HL-60 (cell line): Measurements from ENCODE around the gene ANO2.

ENCODE experiments used
- CTCF ChIP-seq: IDR thresholded peaks from one replicate; pipeline ENCODE4 v1.5.1; 2011; ENCODE audit warnings: low read length, control low read depth, inconsistent platforms; ENCODE audit not compliant: insufficient read depth
- GABPA ChIP-seq: IDR thresholded peaks from 2 replicates; pipeline ENCODE4 v1.6.1; 2012; ENCODE audit warnings: low read depth
- POLR2AphosphoS5 ChIP-seq: IDR thresholded peaks from 2 replicates; pipeline ENCODE4 v1.6.1; 2012; ENCODE audit warnings: low read depth
- REST ChIP-seq: IDR thresholded peaks from 2 replicates; pipeline ENCODE4 v1.6.1; 2012; ENCODE audit warnings: low read depth; ENCODE audit not compliant: insufficient replicate concordance

DNA sequence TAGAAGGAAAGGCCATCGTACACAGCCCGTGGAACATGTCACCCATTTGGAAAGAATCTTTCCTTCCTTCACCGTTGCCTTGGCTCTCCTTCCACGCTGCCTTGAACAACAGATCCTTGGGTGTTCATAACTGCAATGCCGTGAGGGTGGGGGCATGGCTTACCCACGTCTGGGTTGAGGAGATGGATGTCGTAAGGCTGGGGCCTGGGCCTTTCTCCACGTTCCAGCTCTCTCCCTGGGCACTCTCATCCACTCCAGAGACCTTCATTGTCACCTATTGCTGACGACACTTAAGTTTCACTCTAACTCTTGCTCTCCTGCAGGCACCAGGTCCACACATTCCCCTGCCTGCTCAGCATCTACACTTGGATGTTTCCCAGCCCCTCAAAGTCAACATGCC, 19.4 kb downstream of the ANO2 start:
- TF ChIP-seq CTCF (no peak), POLR2AphosphoS5 (no peak), REST (no peak), GABPA (no peak)
